Measurements from ENCODE around the gene APOL6. TPM values are rescaled to one million over a fixed set of nuclear protein-coding genes. Genes with fewer than 3 reads are reported as not detected.

APOL6 gene
- polyA plus RNA-seq, 1 experiment = 9.5 TPM

DNA sequence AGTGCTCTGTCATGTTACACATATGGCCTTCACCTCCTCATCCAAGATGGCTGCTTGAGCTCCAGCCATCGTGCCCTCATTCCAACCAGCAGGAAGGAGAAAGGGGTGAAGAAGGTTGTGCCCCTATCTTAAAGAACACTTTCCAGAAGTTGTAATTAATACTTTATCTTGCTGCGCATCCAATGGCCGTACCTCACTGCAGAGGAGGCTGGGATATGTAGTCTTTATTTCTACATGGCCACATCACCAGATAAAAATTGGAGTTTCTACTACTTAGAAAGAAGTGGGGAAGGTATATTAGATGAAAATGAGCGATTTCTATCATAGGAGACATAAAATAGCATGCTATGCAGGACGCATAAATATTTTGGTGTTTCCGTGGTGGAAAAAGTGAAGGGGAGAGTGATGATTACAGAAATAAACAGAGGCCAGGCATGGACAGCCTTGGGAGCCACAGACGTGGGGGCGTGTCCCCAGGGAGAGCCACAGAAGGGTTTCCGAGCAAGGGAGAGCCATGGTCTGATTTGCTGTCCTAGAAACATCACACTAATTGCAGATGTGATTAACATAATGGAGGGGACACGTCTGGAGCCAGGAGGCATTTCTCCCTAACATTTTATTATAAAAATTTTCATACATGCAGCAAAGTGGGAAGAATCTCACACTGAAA lies 22.3 kb upstream of the APOL6 start:
- TF ChIP-seq, protein P1, sequence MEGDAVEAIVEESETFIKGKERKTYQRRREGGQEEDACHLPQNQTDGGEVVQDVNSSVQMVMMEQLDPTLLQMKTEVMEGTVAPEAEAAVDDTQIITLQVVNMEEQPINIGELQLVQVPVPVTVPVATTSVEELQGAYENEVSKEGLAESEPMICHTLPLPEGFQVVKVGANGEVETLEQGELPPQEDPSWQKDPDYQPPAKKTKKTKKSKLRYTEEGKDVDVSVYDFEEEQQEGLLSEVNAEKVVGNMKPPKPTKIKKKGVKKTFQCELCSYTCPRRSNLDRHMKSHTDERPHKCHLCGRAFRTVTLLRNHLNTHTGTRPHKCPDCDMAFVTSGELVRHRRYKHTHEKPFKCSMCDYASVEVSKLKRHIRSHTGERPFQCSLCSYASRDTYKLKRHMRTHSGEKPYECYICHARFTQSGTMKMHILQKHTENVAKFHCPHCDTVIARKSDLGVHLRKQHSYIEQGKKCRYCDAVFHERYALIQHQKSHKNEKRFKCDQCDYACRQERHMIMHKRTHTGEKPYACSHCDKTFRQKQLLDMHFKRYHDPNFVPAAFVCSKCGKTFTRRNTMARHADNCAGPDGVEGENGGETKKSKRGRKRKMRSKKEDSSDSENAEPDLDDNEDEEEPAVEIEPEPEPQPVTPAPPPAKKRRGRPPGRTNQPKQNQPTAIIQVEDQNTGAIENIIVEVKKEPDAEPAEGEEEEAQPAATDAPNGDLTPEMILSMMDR (IDR thresholded peaks at IDR 0.05; ENCODE audit: insufficient read depth, low read depth, low read length) = no peak
- H3K4me3 ChIP-seq (ENCODE audit: low read depth, low read length) = no peak overlapping the region
- CTCF ChIA-PET = interaction anchor here (0.6 to 2.7 kb wide), 8 partner anchors 9 to 497 kb away, joined by 3 to 21 read pairs (median 8); partner anchors contain the start of gene APOL6
- no peaks in the 10 kb centered on the region for H3K36me3 ChIP-seq (ENCODE audit: control insufficient read depth, insufficient read depth, low read length)
- POLR2A ChIA-PET = no interaction called here
- no peak for DNase-seq (ENCODE audit: low read depth)
- H3K27me3 ChIP-seq (ENCODE audit: control insufficient read depth, insufficient read depth, low read length) = no peaks in the 10 kb centered on the region

DNA sequence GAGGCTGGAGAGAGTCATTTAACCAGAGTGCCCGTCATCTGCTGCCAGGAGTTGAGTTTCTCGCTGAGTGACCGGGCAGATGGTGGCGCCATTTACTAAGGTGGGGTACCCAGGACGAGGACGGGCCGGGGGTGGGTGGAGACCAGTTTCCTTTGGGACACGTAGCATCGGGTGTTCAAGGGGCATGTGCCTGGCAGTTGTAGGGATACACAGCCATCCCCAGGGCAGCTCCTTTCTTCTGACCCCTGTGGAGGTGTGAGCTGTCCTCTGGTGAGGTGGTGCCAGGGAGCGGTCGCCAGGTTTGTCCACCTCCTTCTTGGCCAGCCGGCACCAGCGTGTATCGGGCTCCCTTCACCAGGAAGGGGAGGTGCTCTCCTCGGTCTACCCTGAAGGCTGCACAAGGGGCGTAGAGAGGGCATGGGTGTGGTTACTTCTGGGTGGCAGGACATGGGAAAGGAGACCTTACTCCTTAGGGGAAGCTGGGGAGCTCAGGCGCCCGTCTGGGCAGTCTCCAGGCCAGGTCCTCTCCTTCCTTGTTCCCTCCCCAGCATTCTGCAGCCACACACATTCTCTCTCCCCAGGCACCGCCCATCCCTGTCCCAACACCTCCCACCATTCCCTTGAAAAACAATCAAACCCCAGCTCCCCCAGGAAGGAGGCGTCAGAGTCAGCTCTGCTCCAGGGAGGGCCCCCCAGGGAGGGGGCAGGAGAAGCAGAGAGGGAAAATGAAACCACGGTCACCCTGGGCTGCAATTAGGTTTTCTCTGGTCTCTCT lies 20.8 kb upstream of the APOL6 start:
- Histone ChIP-seq H3K36me3 (ENCODE audit: control insufficient read depth, insufficient read depth, low read length) (no peaks in the 10 kb centered on the region), H3K27me3 (ENCODE audit: control insufficient read depth, insufficient read depth, low read length) (no peaks in the 10 kb centered on the region), H3K4me3 (ENCODE audit: low read depth, low read length) (peak overlapping the region; percentile 49)
- TF ChIP-seq, protein P1 (IDR thresholded peaks at IDR 0.05; ENCODE audit: insufficient read depth, low read depth, low read length) = peak; percentile 70
- peak; percentile 69 for DNase-seq (ENCODE audit: low read depth)
- ChIA-PET CTCF (interaction anchor here (0.6 to 2.1 kb wide), 48 partner anchors 9 to 553 kb away, joined by 3 to 28 read pairs (median 4); partner anchors contain the start of gene APOL6), POLR2A (interaction anchor here (0.7 to 1.3 kb wide), 2 partner anchors 38 to 288 kb away, joined by 3 to 5 read pairs; no protein-coding TSS in a partner anchor)

DNA sequence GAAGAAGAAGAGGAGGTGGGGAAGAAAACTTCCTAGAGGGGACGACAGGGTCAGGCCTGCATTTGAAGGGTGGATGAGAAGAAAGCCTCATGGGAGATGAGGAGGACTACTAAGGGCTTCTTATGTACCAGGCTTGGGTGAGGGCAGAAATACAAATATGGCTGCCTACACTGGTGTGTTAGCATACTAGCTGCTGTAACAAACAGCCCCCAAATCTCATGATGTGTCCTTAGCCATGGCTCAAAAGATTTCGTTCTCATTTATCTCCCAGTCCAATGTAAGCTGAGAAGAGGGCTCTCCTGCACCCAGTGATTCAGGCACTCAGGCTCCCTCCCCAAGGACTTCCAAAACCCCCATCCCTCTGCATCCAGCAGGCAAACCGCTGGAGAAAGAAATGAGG lies 19.5 kb upstream of the APOL6 start:
- no peak for DNase-seq (ENCODE audit: low read depth)
- CTCF ChIA-PET = no interaction called here
- H3K27me3 ChIP-seq (ENCODE audit: control insufficient read depth, insufficient read depth, low read length) = no peaks in the 10 kb centered on the region
- H3K4me3 ChIP-seq (ENCODE audit: low read depth, low read length) = no peak overlapping the region
- H3K36me3 ChIP-seq (ENCODE audit: control insufficient read depth, insufficient read depth, low read length) = no peaks in the 10 kb centered on the region
- POLR2A ChIA-PET = no interaction called here
- TF ChIP-seq, protein P1 (IDR thresholded peaks at IDR 0.05; ENCODE audit: insufficient read depth, low read depth, low read length) = no peak

DNA sequence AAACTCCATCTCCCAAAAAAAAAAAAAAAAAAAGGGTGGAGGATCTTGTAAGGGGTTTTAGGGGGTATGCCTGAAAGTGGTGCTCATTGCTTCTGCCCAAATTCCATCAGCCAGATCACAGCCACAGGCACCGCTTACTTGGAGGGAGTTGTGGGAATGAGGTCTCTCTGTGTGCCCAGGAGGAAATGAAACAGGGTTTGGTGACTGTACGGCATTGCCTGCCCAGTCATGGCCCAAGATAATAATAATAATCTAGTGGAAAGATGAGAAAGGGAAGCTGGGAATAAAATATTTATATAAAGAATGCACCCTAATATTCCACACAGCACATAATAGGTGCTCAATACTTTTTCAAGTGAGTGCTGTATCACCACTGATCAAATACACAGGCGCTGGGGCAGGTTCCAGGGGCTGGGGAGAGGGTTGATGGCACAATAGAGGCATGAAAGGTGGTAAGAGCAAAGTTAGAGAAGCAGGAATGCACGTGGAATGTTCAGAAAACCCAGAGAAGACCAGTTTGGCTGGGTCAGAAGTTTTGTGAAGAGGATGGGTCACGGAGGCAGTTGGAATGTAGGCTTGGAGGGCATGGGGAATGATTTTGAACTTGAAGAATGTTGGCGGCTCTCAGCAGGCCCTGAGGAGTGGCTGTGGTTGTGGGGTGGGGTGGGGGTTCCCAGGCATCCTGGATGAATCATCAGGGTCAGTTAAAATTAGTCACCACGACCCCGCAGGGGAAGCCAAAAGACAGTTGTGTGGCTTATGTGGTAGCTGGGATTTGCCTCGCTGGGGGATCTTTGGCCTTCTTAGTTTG lies 18.6 kb upstream of the APOL6 start:
- CTCF ChIA-PET = interaction anchor here (0.9 to 1.9 kb wide), 6 partner anchors 17 to 491 kb away, joined by 3 to 8 read pairs (median 3); no protein-coding TSS in a partner anchor
- no peak overlapping the region for H3K4me3 ChIP-seq (ENCODE audit: low read depth, low read length)
- peak; percentile 94 for DNase-seq (ENCODE audit: low read depth)
- H3K27me3 ChIP-seq (ENCODE audit: control insufficient read depth, insufficient read depth, low read length) = no peaks in the 10 kb centered on the region
- TF ChIP-seq, protein P1 (IDR thresholded peaks at IDR 0.05; ENCODE audit: insufficient read depth, low read depth, low read length) = no peak
- H3K36me3 ChIP-seq (ENCODE audit: control insufficient read depth, insufficient read depth, low read length) = no peaks in the 10 kb centered on the region
- POLR2A ChIA-PET = interaction anchor here (0.6 to 1.2 kb wide), 4 partner anchors 18 to 316 kb away, joined by 3 to 8 read pairs (median 3); partner anchors contain the start of gene APOL6
